ENCODE data around the gene ERBB3.

The ERBB3 gene

DNA sequence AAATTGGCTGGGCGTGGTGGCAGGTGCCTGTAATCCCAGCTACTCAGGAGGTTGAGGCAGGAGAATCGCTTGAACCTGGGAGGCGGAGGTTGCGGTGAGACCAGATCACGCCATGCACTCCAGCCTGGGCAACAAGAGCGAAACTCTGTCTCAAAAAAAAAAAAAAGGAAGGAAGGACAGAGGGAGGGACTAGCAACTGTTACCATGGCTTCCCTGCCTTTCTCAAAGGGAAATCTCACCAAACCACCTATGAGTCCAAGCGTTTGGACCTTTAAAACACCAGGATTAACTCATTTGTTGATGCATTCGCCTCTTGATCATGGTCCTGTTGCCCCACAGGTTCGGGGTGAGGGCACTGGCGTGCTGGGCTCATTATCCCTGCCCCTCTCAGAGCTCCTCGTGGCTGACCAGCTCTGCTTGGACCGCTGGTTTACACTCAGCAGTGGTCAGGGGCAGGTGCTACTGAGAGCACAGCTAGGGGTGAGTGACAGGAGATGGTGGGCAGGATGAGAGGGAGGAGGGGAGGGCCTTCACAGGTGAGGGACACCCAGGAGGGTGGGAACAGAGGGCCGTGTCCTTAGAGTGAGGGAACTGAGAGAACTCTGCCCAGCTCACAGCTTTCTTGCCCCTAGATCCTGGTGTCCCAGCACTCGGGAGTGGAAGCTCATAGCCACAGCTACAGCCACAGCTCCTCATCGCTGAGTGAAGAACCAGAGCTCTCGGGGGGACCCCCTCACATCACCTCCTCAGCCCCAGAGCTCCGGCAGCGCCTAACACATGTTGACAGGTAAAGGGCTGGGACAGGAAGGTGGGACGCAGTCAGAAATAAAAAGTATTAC is 62.2 kb downstream of the ERBB3 start:
- DNase-seq: no peak

- no peak for DNase-seq
Observed at GRCh38 chr12:56143217-56143616, 63.3 kb downstream of the ERBB3 start.

DNA sequence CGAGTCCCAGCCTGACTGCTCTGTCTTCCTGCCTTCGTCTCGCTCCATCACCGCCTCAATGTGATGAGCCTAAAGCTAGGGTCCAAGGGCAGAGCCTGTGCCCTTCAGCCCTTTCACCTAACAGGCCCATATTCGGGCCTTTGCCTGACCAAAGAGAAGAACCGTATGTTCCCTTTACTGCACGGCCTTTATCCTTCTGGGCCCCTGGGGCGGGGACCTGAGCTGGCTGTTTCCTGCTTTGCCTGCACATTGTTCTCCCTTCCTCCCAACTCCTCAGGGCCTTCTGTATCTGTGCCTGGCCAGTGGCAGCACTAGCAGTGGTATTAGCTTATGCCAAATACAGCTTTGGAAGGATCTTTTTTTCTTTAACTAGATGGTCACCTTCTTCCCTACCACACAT is 63.9 kb downstream of the ERBB3 start:
- DNase-seq: no peak

GRCh38 chr12:56145217-56145616 is 65.3 kb downstream of the ERBB3 start:
- no peak for DNase-seq

DNA sequence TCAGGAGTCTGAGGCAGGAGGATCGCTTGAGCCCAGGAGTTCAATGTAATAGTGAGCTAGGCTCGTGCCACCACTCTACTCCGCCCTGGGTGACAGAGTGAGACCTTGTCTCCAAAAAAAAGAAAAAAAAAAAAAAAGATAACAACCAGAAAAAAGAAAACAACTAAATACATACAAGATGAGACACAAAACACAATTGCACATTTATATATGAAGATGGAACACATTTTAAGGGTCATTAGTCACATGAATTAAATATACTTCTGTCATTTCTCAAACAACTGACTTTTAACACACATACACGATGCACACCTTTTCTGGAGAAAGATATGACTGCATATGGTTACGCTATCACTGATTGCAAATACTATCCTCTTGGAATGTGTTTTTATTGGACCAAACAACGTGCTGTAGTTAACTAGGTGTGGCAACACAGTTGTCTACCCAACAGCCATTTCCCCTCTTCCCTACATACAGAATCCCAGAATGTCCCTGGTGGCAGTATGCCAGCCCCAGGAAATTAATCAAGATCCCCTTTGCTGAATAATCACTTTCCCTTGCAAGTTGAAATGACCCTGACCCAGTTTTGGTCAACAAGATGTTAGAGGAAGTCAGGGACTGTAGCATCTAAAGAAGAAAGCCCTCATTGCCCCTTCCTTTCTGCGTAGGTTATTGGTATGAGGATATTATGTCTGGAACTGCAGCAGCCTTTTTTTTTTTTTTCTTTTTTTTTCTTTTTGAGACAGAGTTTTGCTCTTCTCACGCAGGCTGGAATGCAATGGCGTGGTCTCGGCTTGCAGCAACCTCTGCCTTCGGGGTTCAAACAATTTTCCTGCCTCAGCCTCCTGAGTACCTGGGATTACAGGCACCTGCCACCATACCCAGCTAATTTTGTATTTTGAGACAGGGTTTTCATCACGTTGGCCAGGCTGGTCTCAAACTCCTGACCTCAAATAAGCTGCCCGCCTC is 66.8 kb downstream of the ERBB3 start:
- no peak for DNase-seq

DNA sequence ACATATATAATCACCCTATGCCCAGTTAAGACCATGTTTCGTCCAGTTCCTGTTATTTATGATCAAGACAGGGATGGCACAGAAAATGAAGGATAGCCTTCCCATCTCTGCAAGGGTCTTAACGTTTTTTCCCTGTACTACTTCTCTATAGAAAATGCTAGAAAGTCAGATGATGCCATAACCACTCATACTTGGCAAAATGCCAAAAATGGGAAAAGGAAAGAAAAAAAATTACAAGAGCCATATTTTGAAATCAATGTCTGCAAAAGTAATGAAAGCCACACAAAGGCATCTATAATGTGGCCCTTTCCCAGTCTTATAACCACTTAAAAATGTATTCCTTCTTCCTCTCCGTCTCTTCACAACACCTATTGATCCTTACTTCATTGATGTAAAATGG is 70.6 kb downstream of the ERBB3 start:
- DNase-seq: no peak

DNA sequence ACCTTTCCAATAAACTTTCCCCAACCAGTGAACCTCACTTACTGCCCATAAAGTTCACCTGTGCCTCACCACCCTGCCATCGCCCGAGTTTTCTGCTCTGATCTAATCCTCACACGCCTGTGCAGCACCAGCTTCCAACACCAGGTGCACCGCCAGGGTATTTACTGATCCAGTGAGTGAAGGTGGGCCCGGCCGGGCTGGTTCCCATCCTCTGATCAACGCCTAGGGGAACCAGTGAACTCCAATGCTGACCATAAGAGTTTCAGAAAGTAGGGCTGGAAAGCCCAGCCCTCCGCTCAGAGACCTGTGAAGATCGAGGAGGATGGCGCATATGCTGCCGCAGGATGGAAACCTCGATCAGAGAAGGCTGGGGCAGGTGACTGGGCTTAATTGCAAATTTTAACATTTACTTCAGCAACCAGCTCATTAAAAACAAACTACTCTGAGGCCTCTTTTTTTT is 71.7 kb downstream of the ERBB3 start:
- DNase-seq: peak; percentile 63

GRCh38 chr12:56152132-56152755 is 72.3 kb downstream of the ERBB3 start, which contains the start of gene MYL6B:
TSS of gene MYL6B (plus strand) at chr12:56152587. CDS start at chr12:56153919, 1,332 bp downstream.
- peak; percentile 94 for DNase-seq

All from NCI-H345 (cell line).